ENCODE data around the gene OR8S1.
"Not testable (repeated sequence)": the region's sequence is repeated elsewhere in the genome, so short reads cannot be mapped to it uniquely, and the experiment has no call there.

The OR8S1 gene

DNA sequence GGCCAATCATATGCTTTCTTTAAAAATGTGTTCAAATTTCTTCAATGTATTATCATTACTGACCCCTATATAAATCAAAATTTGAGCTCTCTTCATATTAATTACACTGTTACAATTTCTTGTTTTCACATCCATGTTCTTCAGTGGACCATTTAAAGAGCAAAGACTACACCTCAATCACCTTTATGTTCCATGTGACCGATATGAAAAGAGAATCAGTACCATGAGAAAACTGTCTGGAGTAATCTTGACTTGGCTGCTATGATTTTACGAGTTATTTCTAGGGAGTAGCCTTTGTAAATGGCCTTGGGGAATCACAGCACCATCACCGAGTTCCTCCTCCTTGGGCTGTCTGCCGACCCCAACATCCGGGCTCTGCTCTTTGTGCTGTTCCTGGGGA is at the start of gene OR8S1:
Gene OR8S1, plus strand, starts transcription at position 301 of the 400 bp plus-strand sequence. Its CDS starts 0 bp downstream, at position 301.
- DNase-seq (ENCODE audit: low read depth in 2 of 3, low spot score in 1 of 3): no peak

- no peak for DNase-seq (ENCODE audit: low read depth in 2 of 3, low spot score in 1 of 3)
These were observed 43.2 kb upstream of the OR8S1 start, which contains the start of gene C12orf54 for GRCh38 chr12:48482198-48482597. Gene C12orf54, plus strand, starts transcription at chr12:48482498. Its CDS starts 799 bp downstream, at chr12:48483297.

GRCh38 chr12:48482930-48483329 is 42.5 kb upstream of the OR8S1 start:
- no peak for DNase-seq (ENCODE audit: low read depth in 2 of 3, low spot score in 1 of 3)

GRCh38 chr12:48486261-48486660 is 39.2 kb upstream of the OR8S1 start:
- DNase-seq (ENCODE audit: low read depth in 2 of 3, low spot score in 1 of 3): no peak

GRCh38 chr12:48486679-48487078 is 38.8 kb upstream of the OR8S1 start:
- no peak for DNase-seq (ENCODE audit: low read depth in 2 of 3, low spot score in 1 of 3)

DNA sequence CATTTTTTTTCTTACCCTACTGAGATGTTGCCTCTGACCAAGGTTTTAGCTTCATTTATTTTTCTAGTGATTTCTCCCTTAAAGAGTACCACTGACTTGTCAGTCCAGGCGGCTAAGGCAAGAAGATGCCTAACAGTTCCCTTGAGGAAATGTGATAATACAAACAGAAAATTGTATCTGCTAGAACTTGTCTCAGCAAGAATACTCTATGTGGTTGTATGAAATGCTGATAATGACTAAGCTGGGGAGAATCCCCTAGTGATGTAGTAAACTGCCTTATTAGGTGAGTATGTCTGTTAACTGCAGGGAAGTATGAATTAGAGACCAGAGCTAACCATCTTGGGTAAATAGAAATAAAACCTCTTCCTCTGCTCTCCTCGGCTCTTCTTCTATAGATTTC is 36.4 kb upstream of the OR8S1 start:
- no peak for DNase-seq (ENCODE audit: low read depth in 2 of 3, low spot score in 1 of 3)

DNA sequence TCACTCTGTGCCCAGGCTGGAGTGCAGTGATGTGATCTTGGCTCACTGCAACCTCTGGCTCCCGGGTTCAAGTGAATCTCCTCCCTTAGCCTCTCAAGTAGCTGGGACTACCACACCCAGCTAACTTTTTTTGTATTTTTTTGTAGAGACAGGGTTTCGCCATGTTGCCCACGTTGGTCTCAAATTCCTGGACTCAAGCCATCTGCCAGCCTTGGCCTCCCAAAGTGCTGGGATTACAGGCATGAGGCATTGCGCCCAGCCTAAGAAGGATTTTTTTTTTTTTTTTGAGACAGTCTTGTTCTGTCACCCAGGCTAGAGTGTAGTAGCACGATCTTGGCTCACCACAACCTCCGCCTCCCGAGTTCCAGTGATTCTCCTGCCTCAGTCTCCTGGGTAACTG is 36.0 kb upstream of the OR8S1 start:
- not testable (repeated sequence) for DNase-seq (ENCODE audit: low read depth in 2 of 3, low spot score in 1 of 3)

- not testable (repeated sequence) for DNase-seq (ENCODE audit: low read depth in 2 of 3, low spot score in 1 of 3)
These were observed 25.2 kb upstream of the OR8S1 start for GRCh38 chr12:48500281-48500680.

DNA sequence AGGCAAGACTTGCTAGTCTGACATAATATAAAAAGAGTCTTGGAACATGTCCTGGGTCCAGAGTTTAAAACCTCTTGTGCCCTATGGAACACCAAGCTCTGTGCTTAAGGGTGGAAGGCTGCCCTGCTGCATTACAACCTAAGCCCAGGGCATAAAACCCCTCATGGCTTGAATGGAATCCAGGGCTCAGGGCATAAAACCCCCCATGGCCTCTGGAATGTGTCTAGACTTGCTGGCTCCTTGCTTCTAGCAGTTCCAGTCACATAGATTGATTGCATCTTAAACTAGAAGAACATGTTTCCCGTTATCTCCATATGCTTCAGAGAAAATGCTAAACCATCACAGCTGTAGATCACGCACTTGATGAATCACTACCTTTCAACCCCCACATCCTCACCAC is 18.6 kb upstream of the OR8S1 start:
- DNase-seq (ENCODE audit: low read depth in 2 of 3, low spot score in 1 of 3): not testable (repeated sequence)

DNA sequence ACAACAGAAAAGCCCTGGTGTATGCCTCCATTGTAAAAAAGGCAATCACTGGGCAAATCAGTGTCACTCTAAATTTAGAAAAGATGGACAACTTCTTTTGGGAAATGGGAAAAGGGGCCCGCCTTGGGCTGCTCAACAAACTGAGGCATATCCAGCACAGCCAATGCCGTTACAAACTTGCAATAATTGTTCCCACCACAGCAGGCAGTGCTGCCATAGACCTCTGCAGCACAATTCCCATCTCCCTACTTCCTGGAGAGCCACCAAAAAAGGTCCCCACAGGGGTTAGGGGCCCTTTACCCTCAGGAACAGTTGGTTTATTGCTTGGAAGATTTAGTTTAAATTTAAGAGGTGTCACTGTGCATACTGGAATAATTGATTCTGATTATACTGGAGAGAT is 16.4 kb upstream of the OR8S1 start:
- no peak for DNase-seq (ENCODE audit: low read depth in 2 of 3, low spot score in 1 of 3)

GRCh38 chr12:48510111-48510510 is 15.3 kb upstream of the OR8S1 start:
- DNase-seq (ENCODE audit: low read depth in 2 of 3, low spot score in 1 of 3): no peak

DNA sequence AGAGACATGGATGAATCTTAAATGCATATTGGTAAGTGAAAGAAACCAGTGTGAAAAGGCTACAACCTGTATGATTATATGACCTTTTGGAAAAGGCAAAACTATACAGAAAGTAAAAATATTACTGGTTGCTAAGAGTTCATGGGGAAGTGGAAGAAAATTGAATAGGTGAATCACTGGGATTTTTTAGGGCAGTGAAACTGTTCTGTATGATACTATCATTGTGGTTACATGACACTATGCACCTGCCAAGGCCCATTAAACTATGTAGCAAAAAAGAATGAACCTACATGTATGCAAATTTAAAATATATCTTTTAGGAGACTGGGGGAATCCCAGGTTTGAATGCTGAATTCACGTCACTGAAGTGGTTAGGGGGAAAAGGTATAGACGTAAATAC is 12.6 kb upstream of the OR8S1 start:
- peak in 1 of 3 donors; percentile 4 for DNase-seq (ENCODE audit: low read depth in 2 of 3, low spot score in 1 of 3)

DNA sequence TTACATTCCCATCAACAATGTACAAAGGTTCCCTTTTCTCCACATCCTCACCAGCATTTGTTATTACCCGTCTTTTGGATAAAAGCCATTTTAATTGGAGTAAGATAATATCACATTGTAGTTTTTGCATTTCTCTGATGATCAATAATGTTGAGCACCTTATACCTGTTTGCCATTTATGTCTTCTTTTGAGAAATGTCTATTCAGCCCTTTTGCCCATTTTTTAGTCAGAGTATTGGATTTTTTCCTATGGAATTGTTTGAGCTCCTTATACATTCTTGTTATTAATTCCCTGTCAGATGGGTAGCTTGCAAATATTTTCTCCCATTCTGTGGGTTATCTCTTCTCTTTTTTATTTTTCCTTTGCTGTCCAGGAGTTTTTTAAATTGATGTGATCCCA is 10.7 kb upstream of the OR8S1 start:
- DNase-seq (ENCODE audit: low read depth in 2 of 3, low spot score in 1 of 3): no peak

DNA sequence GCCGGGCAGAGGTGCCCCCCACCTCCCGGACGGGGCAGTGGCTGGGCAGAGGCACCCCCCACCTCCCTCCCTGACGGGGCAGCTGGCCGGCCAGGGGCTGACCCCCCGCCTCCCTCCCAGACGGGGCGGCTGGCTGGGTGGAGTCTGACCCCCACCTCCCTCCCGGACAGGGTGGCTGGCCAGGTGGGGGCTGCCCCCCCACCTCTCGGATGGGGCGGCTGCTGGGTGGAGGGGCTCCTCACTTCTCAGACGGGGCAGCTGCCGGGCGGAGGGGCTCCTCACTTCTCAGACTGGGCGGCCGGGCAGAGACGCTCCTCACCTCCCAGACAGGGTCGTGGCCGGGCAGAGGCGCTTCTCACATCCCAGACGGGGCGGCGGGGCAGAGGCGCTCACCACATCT is 5.1 kb upstream of the OR8S1 start:
- DNase-seq (ENCODE audit: low read depth in 2 of 3, low spot score in 1 of 3): not testable (repeated sequence)

DNA sequence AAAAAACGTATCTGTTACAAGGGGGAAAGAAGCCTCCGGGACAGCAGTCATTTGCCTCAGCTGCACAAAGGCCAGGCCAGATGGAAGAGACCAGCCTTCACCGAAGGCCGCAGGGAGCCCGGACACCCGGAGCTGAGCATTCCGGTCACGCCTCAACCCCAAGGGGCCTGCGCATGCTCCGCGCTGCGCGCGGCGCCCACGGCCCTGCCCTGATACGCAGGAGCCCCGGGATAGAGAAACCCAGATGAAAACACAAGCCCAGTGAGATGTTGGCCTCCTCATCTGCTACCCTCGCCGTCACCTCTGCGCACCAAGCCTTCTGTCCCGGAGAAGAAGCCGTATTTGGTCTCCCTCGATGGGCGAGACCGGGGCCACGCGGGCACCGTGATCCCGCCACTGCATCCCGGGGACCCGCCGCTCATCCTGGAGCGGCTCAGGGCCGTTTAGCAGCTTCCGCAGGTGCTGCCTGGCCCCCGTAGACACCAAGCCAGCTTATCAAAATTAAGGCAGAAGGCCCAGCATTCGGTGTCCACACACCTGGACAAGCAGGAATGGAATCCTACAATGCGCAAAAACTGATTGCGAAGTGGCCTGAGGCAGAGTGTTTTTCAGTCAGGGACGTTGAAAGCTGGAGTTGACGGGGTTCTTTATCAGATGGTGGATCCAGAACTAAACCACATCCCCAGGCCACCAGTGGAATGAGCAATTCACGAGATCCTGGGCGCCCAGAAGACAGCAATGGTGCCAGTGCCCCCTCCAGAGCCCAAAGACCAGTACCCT is 2.6 kb downstream of the OR8S1 start:
- DNase-seq (ENCODE audit: low read depth in 2 of 3, low spot score in 1 of 3): no peak

DNA sequence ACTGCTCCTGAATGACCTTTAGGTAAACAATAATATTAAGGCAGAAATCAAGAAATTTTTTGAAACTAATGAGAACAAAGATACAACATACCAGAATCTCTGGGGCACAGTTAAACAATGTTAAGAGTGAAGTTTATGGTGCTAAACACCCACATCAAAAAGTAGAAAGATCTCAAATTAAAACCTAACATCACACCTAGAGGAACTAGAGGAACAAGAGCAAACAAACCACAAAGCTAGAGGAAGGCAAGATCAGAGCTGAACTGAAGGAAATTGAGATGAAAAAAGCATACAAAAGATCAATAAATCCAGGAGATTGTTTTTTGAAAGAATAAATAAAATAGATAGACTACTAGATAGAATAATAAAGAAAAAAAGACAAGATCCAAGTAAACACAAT is 7.2 kb downstream of the OR8S1 start:
- no peak for DNase-seq (ENCODE audit: low read depth in 2 of 3, low spot score in 1 of 3)

GRCh38 chr12:48536602-48537001 is 11.2 kb downstream of the OR8S1 start:
- DNase-seq (ENCODE audit: low read depth in 2 of 3, low spot score in 1 of 3): no peak

DNA sequence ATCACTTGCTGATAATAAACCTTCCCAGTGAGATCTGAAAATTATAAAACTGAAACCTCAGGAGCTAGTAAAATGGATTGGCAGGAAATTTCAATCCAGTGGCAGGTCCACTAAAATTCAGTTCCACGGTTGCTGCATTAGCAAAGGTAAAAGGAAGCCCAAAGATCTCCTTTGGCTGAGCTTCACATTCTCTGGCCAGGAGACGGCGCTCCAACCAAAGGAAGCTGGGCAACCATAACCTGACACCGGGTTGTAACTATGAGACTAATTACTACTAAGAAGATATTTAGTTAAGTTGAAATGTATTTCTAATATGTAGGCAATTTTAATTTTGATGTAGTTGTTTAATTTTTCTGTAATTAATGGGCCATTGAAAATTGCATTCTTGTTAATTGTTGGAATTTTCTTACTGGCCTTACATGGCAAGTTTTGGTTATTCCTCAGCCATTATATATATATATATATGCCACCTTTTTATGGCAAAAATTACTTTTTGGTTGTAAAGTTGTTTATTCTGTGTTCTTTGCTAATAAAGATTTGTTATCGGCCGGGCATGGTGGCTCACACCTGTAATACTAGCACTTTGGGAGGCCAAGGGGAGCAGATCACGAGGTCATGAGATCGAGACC is 17.0 kb downstream of the OR8S1 start:
- DNase-seq (ENCODE audit: low read depth in 2 of 3, low spot score in 1 of 3): peak; percentile 21 to 46 (median 38)

DNA sequence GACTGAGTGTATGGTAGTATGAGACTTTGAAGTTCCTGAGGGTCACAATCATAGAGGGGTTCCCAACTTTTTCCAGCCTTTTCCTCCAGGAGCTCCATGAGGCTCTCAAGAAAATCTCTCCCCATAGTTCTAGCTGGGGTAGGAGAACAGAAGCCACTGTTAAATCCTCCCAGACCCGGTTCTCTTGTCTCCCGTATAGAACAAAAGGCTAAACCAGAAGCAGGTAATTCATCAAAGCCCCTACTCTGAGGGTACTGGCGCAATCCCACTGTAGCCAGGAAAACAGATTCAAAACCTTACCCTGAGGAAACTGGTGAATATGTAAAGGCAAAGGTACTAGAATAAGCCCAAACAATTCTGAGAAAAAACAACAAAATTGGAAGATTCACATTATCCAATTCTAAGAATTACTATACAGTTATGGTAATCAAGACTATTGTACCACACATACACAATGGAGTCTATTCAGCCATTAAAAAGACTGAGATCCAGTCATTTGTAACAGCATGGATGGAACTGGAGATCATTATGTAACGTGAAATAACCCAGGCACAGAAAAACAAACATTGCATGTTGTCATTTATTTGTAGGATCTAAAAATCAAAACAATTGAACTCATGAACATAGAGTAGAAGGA is 20.5 kb downstream of the OR8S1 start:
- no peak for DNase-seq (ENCODE audit: low read depth in 2 of 3, low spot score in 1 of 3)

- DNase-seq (ENCODE audit: low read depth in 2 of 3, low spot score in 1 of 3): not testable (repeated sequence)
These were observed 21.6 kb downstream of the OR8S1 start for GRCh38 chr12:48547012-48547411.

GRCh38 chr12:48551636-48552035 is 26.2 kb downstream of the OR8S1 start:
- not testable (repeated sequence) for DNase-seq (ENCODE audit: low read depth in 2 of 3, low spot score in 1 of 3)
